Activated gamma-delta T cell (primary cell): Measurements from ENCODE around the gene KCP.

Experiments
- DNase-seq: peaks from one replicate; lab custom pipeline; 2025; lab: John Stamatoyannopoulos, UW

The KCP gene

GRCh38 chr7:128887169-128888038 lies 23.1 kb downstream of the KCP start:
- no peak for DNase-seq

DNA sequence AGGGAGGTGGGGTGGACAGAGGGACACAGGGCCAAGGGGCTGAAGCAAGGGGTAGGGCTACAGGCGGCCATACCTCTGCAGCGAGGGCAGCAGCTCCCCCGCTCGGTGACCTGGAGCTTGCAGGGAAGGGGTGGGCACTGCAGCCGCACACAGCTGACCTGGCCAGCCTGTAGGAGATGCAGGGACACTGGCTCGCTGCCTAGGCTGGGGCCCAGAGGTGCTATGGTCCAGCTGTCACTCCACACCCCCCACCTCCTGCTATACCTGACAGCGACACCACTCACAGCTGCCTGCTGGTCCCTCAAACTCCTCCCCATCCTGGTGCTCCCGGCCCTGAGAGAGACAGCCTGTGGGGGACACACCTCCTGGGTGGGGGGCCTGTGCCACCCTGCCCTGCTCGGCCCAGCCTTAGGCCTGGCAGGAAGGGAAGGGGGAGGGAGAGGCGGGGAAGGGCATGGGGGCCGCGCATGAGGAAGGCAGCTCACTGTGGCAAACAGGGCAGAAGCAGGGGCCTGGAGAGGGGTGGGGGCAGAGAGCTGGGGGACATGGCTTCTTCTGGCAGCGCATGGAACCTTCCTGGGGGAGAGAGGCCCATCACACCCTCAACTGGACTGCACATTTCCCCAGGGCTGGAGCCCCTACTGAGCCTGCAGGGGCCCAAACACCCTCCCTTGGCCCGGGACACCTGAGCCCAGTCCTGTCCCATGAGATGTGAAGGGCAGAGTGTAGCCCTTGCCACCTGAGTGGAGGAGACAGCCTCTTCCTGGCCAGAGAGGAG lies 23.9 kb downstream of the KCP start:
- no peak for DNase-seq

- no peak for DNase-seq
These were observed 24.9 kb downstream of the KCP start for GRCh38 chr7:128885370-128886187.

DNA sequence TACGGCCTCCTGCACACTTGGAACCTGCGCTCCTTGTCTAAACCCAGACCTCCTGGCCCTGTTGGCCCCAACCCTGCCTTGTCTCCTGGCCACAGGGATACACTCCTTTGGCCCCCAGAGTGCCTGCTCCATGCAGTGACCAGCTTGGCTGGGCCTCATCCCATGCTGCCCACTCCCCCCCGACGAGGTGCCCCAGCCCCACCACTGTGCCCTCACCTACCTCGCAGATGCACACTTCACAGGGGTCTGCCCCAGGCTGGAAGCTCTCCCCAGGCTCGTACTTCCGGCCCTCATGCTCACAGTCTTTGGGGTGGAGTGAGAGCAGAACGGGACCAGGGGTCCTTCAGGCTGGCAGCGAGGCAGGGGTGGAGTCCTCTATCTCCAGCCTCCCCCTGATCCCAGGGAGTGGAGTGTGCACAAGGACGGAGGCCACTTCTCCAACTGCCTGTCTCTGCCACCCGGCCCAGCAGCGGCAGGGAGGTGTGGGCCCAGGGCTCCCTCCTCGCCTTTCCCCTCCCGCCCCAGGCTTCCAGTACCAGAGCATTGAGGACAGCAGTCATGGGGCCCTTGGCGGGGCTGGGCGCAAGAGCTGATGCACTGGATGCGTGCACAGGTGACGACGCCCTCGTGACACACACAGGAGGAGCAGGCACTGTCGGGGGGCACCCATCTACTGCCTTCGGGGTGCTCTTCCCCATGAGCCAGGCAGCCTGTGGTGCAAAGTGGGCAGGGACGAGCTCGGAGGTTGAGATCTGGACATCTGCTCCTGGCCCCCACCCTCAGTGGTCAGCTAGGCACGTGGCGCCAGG lies 25.7 kb downstream of the KCP start:
- DNase-seq, result no peak

DNA sequence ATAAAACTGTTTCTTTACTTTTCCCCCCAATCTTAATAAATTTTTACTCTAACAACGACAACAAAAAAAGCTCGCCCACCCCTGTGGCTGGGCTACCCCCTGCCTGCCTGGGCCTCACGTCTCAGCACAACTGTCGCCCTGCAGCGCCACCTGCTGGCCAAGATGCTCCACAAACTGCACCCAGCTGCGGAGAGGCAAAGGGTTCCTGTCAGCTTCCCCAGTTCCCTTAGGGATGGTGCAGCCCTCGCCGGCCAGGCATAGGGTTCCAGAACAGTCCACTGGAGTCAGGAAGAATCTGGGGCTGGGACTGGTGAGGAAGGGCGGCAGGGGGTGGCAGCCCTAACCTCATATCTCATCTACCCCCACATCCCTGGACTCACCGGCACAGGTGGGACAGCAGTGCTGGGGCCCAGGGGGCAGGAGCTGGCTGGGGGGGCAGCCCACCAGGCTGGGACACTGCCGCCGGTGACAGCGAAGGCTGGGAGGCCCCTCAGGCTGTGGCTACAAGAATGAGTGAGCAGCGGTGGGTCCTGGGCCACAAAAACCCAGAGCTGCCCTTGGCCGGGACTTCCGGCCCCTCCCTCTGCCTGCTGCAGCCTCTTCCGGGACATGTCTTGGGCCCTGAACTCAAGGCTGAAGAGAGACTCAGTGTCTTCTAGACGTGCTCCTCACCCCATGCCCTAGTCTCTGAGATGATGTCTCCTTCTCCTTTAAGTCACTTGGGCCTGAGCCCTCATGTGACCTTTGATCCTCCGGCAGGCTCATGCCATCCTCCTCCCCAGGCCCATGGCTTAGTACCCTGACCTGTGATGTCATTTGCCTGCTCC lies 26.7 kb downstream of the KCP start:
- DNase-seq, result peak; percentile 58

GRCh38 chr7:128882134-128882533 lies 28.4 kb downstream of the KCP start:
- no peak for DNase-seq

DNA sequence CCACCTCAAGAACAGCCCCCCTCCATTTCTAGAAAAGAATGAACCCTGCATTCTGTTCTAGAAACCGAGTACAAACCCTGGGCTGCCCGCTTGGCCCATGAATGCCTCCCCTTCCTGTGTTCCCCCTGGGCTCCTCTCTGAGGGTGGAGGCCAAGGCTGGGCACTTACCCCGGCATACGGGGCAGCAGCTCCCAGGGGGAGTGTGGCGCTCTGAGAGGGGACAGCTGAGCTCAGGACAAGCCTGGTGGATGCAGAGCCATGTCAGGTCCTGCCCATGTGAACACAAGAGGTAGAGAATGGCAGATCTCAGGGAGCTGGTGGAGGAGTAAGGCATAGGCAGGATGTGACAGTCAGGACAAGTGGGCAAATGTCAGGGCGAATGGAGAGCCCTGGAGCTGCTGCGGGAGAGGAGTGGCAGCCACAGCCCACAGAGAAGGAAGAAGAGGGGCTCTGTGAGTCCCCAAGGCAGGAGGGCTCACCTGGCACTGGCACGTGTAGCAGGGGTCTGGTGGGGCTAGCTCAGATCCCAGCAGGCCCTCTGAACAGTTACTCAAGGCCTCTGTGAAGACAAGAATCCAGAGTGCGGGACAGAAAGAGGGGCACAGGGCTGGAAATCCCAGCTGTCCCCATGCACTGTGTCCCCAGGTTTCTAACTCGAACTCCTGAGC lies 28.9 kb downstream of the KCP start:
- no peak for DNase-seq

GRCh38 chr7:128880791-128881457 lies 29.6 kb downstream of the KCP start:
- no peak for DNase-seq

- DNase-seq, result no peak
These were observed 30.4 kb downstream of the KCP start for GRCh38 chr7:128879939-128880746.

- no peak for DNase-seq
These were observed 31.0 kb downstream of the KCP start for GRCh38 chr7:128879461-128879938.

DNA sequence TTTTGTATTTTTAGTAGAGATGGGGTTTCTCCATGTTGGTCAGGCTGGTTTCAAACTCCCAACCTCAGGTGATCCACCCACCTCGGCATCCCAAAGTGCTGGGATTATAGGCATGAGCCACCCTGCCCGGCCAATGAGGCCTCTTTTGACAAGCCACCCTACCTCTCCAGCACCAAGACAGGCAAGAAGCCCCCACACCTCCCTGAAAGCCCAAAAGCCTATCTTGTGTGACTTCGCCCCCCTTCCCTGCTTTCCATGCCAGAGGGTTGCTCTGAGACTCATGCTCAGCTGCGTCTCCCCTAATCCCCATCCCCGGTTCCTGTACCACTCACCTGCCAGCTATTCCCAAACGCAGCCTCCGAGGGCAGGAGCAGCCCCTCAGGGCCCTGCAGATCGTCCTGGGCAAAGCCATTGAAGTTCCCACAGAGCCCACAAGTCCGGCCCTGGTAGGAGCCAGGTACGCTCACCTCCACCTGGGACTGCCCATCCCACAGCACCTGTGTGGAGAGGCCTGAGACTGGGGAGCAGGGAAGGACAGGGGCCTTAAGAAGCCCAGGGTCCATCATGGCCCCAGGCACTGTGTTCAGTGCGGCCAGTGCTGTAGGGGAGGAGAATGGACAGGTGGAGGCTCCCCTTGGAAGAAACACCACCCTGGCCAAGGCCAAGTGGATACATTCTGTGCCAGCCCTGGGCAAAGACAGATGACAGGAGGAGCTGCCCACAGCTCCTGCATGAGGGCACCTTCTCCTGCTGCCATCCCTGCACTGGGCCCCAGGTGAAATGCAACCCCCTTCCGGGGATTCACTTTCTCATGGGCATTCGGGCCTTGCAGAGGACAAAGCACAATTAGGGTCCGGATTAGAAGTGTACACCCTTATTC lies 32.0 kb downstream of the KCP start:
- DNase-seq, result no peak

DNA sequence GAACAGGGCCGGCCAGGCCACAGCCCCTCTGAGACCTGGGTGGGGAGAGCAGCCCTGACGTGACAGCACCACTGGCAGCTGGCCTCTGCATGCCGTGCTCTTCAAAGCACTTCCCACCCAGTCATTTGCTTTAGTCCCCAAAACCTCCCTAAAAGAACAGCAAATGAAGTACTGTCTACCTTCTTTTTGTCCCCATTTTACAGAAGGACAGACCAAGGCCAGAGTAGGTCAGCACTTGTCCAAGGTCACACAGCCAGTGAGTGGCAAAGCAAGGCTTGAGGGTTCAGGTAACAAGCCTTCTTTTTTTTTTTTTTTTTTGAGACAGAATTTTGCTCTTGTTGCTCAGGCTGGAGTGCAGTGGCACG lies 32.8 kb downstream of the KCP start:
- no peak for DNase-seq

DNA sequence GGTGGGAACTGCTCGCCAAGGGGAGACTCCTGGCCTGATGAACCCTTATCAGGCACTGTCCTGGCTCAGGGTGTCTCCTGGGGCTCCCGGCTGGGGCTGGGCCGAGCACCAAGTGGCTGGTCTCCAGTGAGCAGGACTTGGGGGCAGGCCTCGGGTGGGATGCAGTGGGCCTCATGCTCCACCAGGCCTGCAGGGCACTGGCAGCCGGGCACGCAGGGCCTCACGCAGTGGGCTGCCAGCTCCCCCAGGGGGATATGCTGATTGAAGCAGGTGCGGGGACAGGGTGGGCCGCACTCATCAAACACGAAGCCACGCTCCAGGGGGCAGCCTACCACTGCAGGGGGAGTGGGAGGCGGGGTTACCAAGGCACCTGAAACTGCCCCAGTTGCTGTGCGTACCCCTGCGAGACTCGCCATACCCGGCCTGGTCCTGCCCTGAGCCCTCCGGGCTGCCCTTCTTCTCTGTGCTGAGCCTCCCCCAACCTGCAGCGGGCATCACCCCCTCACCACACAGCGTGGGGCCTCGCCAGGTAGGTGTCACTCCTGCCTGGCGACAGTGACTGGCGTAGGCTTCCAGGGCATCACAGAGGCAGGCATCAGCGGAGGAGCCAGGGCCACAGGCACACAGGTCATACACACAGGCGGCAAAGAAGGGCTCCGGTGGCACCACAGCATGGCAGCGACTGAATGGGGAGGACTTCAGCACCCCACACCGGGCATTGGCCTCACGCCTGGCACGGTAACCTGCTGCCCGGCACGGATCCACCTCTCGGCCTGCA lies 33.3 kb downstream of the KCP start:
- no peak for DNase-seq

GRCh38 chr7:128876586-128876977 lies 33.9 kb downstream of the KCP start:
- DNase-seq, result no peak

DNA sequence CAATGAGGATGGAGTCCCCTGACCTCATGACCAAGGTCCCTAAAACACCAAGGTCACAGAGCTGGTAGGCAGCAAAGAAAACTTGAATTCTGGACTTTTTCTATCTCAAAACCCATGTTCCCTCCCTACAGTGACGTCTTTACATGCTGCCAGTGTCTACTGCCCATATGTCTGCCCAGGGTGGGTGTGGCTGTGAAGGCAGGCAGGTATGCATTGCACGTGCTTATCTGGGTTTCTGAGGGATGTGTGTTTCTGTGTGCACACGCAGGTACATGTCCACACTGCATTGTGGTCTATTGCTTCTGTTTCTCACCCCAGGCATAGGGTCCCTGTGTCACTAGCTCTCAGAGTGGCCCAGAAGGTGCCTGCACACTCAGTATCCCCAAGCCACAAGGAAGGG lies 34.4 kb downstream of the KCP start:
- DNase-seq, result no peak

- DNase-seq, result no peak
These were observed 35.0 kb downstream of the KCP start for GRCh38 chr7:128875523-128875948.
